NK-92 (cell line): ENCODE results near the gene WDR55.
A peak's percentile ranks its signal among the peaks of the same experiment; 100 is the strongest.
"Not testable (repeated sequence)": the region's sequence is repeated elsewhere in the genome, so short reads cannot be mapped to it uniquely, and the experiment has no call there.

Source experiments
- DNase-seq: peaks from one replicate; lab custom pipeline; 2025; ENCODE audit not compliant: unreplicated experiment; lab: John Stamatoyannopoulos, UW

WDR55 gene

DNA sequence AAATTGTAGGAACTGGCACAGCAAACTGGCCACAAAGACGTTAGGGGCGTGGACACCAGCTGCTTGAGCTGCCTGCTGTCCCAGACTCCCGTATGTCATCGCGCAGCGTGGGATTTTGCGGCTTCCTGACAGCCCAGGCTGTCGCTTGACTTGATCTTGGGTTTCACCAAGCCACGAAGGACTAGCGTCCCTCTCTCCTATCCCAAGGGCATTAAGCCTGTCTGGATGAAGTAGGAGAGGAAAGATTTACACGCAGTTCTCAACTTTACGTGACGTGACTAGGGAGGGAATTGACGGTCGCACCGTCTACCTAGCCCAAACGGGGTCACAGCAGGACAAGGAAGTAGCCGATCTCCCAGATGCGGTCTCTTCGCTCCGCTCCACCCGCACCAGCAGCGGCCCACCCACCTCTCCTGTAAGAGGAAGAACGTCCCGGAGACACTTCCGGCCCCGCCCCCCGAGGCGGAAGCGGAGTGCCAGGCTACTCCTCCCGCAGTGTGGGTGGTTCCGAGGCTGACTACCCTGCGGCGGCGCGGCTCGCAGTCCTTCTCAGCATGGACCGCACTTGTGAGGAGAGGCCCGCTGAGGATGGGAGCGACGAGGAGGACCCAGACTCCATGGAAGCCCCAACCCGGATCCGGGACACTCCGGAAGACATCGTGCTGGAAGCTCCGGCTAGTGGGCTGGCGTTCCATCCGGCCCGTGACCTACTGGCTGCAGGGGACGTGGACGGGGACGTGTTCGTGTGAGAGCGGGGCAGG lies at the start of gene WDR55:
WDR55 (plus strand) TSS at position 546 of the 761 bp plus-strand sequence; CDS start at position 555, 9 bp downstream.
- DNase-seq = peak; percentile 75

GRCh38 chr5:140622301-140622700 lies 42.4 kb upstream of the WDR55 start:
- DNase-seq = no peak

DNA sequence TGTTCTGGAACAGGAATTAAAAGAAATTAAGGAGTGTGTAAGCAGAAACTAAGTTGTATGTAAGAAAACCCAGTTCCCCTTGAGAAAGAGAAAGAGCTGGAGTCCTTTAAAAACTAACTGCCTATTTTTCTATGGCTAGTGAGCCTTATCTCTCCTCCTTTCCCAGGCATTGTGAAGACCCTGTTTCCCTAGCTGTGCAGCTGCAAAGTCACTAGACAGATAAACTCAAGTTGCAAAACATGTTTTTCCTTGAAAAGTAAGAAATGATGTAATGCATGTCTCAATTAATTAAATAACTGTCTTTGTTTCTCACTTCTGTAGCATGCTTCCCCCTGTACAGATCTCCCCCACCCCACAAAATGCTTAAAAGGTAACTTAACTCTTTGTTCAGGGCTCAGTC lies 41.6 kb upstream of the WDR55 start:
- DNase-seq = not testable (repeated sequence)

- not testable (repeated sequence) for DNase-seq
These were observed 39.8 kb upstream of the WDR55 start for GRCh38 chr5:140624886-140625285.

DNA sequence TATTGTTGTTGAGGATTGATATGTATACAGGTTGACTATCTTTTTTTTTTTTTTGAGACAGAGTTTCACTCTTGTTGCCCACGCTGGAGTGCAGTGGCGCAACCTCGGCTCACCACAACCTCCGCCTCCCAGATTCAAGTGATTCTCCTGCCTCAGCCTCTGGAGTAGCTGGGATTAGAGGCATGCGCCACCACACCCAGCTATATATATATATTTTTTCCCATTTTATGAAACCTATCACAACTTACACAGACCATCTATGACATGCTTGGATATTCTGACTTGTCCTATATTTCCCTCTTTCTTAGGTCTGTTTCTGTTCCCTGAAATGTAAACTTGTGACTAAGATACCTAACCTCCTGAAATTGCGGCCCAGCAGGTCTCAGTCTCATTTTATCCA lies 36.7 kb upstream of the WDR55 start:
- no peak for DNase-seq

DNA sequence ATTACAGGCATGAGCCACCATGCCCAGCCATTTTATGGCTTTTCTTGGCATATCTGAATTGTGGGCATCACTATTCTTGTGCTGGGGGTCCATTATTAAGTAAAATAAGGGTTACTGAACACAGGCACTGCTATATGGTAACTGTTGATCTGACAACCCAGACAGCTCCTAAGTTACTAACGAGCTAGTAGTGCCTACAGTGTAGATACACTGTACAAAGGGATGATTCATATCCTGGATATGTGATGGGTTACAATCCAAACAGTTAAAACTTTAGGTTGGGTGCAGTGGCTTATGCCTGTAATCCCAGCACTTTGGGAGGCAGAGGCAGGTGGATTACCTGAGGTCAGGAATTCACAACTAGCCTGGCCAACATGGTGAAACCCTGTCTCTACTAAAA lies 36.0 kb upstream of the WDR55 start:
- DNase-seq = no peak

GRCh38 chr5:140630292-140631035 lies 34.2 kb upstream of the WDR55 start:
- no peak for DNase-seq

DNA sequence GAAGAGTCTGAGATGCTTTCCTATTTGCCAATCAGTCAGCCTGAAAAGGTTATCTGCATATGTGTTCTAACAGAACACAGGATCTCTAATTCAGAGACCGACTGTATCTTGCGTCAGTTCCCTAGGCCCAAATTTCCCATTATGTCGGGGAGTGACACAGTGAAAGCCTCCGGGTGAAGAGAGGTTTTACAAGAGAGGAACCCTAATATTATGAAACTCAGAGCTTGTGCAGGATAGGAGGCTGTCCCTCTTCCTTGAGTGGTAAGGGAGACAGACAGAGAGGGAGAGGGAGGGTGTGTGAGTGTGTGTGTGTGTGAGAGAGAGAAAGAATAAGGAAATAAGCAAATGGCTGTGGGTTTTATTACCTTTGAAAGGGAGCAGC lies 33.7 kb upstream of the WDR55 start:
- no peak for DNase-seq

GRCh38 chr5:140631831-140632365 lies 32.8 kb upstream of the WDR55 start:
- no peak for DNase-seq

DNA sequence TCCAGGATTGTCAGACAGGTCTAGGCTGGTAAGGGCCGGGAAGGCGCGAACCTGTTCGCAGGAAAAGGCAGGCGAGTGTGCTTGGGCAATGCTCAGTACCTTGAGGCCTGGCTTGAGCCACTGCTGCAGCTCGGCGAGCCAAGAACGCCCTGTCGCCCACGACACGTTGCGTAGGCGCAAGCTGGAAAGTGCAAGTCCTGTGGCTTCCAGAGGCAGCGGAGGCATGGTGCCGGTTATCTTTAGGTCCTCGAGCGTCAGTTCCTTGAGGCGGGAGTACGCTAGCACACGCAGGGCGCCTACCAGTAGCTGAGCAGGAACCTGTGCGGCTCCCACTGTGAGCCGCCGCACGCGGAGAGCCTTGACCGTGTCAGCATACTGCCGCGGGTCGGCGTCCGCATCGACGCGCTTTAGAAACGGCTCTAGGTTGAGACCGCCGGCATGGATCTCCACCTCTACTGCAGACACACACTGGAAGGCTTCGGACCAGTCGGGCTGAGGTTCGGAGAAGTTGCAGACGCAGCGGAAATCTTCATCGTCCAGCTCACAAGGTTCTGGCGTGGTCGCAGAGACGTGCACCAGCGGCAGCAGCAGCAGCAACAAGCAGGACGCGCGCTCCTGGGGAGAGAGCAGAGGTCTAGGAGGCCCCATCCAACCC lies 32.2 kb upstream of the WDR55 start:
- no peak for DNase-seq

DNA sequence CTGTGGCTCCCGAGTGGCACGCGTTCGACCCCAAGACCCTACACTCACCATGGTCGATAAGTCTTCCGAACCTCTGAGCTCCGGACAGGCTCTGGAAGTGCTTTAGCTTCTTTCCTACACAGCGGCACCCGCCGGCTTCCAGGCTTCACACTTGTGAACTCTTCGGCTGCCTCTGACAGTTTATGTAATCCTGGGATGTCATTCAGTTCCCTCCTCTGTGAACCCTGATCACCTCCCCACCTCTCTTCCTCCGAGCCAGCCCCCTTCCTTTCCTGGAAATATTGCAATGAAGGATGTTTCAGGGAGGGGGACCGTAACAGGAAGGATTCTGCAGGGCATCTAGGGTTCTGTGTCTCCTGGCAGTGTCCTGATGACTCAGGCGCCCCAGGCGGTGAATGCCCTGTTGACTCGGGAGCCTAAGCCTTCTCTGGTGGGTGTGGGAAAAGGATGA lies 31.7 kb upstream of the WDR55 start, which contains the start of gene CD14:
CD14 (minus strand) TSS at position 155 of the 451 bp plus-strand sequence; CDS start at position 51, 104 bp downstream.
- DNase-seq = no peak

DNA sequence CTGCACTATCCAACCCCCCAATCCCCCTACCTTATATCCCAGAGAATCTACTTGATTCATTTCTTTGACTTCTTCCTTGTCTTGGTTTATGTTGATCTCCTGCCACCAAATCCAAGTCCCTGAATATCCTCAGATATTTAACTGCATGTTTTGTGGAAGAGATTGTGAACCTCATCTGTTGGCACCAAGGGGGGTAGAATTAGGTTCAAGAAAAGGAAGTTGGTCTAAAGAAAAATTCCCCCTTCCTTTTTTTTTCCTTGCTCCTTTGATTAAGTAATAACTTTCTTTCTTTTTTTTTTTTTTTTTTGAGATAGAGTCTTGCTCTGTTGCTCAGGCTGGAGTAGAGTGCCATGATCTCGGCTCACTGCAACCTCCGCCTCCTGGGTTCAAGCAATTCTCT lies 31.2 kb upstream of the WDR55 start:
- no peak for DNase-seq

- DNase-seq = no peak
These were observed 30.6 kb upstream of the WDR55 start for GRCh38 chr5:140634103-140634502.

DNA sequence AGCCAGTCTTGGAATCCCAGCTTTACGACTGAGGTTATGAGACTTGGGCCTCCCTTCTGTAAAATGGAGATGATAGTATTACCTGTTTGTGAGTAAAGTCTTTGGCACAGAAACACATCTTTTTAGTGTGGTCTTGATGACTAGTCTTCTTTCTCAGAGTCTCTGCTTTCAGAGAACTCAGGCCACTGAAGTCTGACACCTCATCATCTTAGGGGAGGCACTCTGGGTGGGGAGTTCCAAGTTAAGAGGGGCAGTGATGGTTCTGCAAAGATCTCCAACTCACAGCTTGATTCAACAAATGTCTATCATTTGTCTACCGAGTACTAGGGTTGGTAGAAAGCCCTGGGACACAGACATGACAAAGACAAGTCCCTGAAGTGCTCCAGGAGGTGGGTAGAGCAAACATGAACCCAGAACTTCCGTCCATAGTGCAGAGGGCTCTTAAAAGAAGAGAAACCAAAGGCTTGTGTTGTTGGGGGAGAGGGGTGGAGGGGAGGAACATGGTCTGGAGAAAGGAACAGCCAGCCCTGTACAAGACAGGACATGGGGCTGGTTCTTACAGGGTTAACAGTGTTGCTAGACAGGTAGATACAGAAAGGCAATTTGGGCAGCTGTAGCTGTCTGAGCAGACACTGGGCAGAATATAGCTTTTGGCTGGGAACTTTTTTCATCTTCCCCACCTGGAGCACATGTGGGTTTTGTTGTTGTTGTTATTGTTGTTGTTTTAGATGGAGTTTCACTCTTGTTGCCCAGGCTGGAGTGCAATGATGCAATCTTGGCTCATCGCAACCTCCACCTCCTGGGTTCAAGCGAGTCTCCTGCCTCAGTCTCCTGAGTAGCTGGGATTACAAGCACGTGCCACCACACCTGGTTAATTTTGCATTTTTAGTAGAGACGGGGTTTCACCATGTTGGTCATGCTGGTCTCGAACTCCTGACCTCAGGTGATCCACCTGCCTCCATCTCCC lies 29.1 kb upstream of the WDR55 start:
- no peak for DNase-seq

- no peak for DNase-seq
These were observed 27.2 kb upstream of the WDR55 start for GRCh38 chr5:140637371-140638100.

DNA sequence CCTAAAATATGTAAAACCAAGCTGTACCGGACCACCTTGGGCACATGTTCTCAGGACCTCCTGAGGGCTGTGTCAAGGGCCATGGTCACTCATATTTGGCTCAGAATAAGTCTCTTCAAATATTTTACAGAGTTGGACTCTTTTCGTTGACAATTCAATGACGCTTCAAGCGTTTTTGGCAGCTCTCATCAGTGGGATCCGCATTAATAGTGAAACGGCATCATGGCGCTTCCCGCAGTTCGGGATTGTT lies 25.9 kb upstream of the WDR55 start:
- DNase-seq = not testable (repeated sequence)

DNA sequence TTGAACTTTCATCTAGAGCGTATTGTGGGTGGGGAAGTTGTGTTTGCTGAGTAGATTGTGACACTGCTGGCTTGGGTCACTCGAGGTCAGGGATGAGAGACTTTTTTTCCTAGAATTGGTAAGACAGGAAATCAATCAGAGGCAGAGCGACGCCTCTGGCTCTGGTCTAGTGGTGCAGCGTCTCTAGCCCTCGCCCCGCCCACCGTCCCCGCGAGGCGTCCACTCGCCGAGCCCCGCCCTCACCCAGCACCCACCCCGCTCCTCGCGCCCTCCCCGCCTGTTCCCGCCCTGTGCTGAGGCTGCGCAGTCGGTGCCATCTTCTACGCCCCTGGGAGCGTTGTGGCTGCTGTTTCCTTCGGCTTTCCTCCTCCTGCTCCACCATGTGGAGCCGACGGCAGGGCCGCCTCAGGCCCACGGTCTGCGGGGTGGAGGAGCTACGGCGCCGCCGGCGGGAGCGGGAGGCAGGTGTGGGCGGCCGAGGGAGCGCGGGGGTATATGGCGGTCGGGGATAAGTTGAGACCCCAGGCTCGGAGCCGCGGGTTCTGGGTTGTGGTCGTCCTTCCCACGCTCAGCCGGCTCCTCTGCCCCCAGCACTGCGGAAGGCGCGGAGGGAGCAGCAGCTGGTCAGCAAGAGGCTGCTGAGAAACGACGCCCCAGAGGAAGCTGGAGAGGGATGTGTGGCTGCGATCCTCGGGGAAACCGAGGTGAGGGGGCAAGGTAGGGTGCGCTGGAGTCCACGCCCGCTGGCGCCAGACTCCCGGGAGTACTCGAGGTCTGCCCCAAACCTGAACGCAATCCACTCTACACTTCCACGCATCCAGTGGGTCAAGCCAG lies 25.3 kb upstream of the WDR55 start, which contains the start of gene TMCO6:
TMCO6 (plus strand) TSS at position 304 of the 834 bp plus-strand sequence; CDS start at position 381, 77 bp downstream.
- DNase-seq = peak; percentile 82

DNA sequence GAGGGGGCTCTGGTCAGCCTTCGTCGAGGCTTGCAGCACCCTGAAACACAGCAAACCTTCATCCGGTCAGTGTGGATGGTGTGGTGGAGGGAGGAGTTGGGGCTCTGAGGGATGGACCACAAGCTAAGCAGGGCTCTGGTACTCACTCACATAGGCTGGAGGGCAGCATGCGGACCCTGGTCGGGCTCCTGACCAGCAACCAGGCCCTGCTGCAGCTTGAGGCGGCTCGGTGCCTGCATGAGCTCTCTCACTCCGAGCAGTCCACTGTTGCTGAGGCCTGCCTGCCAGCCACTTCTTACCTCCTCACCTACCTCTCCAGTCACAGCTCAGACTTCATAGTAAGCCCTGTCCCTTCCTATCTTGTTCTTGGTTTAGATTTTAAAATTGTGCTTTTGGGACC lies 23.0 kb upstream of the WDR55 start:
- DNase-seq = no peak

GRCh38 chr5:140642718-140643117 lies 22.0 kb upstream of the WDR55 start:
- no peak for DNase-seq
